Memory B cell (primary cell): ENCODE measurements around the gene GTPBP1.
A peak's percentile ranks its signal among the peaks of the same experiment; 100 is the strongest.

Experiments used
- ATAC-seq: fragments of 150-1000 bp; cut with Tn5 transposase; 2 replicates; pipeline ENCODE4 v1.10.0; 2021; ENCODE audit warnings: low read depth, mild to moderate bottlenecking, moderate library complexity
- DNase-seq, 2 donors: peaks; one replicate each; pipeline ENCODE4 v3.0.0; 2022; ENCODE audit warnings: low spot score in 2 of 2
- H3K27ac Mint-ChIP-seq: one replicate; pipeline ENCODE4 v1.8.0; 2022; ENCODE audit warnings: mild to moderate bottlenecking, moderate library complexity, mixed read lengths
- H3K27me3 Mint-ChIP-seq: one replicate; pipeline ENCODE4 v1.8.0; 2022; ENCODE audit warnings: mixed read lengths
- H3K36me3 Mint-ChIP-seq: one replicate; pipeline ENCODE4 v1.8.0; 2022; ENCODE audit warnings: mild to moderate bottlenecking, mixed read lengths
- H3K4me1 Mint-ChIP-seq: one replicate; pipeline ENCODE4 v1.8.0; 2022; ENCODE audit warnings: mixed read lengths
- H3K4me3 Mint-ChIP-seq: one replicate; pipeline ENCODE4 v1.8.0; 2022; ENCODE audit warnings: mild to moderate bottlenecking, moderate library complexity, mixed read lengths
- H3K9me3 Mint-ChIP-seq: one replicate; pipeline ENCODE4 v1.8.0; 2022; ENCODE audit warnings: mixed read lengths

Gene GTPBP1

GRCh38 chr22:38748487-38749136 is 42.9 kb downstream of the GTPBP1 start:
- peaks cover 22% of the 10 kb centered on the region for H3K36me3 Mint-ChIP-seq
- ATAC-seq (no peak), DNase-seq (no peak)
- no peaks in the 10 kb centered on the region for H3K27me3 Mint-ChIP-seq
- no peaks in the 10 kb centered on the region for H3K9me3 Mint-ChIP-seq
- H3K27ac Mint-ChIP-seq, result peak overlapping the region; percentile 45
- H3K4me1 Mint-ChIP-seq, result peaks cover 20% of the 10 kb centered on the region
- no peak overlapping the region for H3K4me3 Mint-ChIP-seq

- no peaks in the 10 kb centered on the region for H3K9me3 Mint-ChIP-seq
- DNase-seq, result no peak
- no peak for ATAC-seq
- H3K27ac Mint-ChIP-seq, result peak overlapping the region; percentile 45
- no peaks in the 10 kb centered on the region for H3K27me3 Mint-ChIP-seq
- peaks cover 24% of the 10 kb centered on the region for H3K36me3 Mint-ChIP-seq
- peaks cover 26% of the 10 kb centered on the region for H3K4me1 Mint-ChIP-seq
- H3K4me3 Mint-ChIP-seq, result peak overlapping the region; percentile 5
These were observed 44.4 kb downstream of the GTPBP1 start for GRCh38 chr22:38750104-38750503.

GRCh38 chr22:38750638-38751037 is 44.9 kb downstream of the GTPBP1 start:
- DNase-seq (no peak), ATAC-seq (no peak)
- Mint-ChIP-seq H3K9me3 (no peaks in the 10 kb centered on the region), H3K4me1 (peaks cover 26% of the 10 kb centered on the region), H3K27ac (peak overlapping the region; percentile 88), H3K27me3 (no peaks in the 10 kb centered on the region), H3K4me3 (no peak overlapping the region), H3K36me3 (peaks cover 25% of the 10 kb centered on the region)

- DNase-seq (no peak), ATAC-seq (no peak)
- peaks cover 25% of the 10 kb centered on the region for H3K36me3 Mint-ChIP-seq
- no peaks in the 10 kb centered on the region for H3K9me3 Mint-ChIP-seq
- H3K4me1 Mint-ChIP-seq, result peaks cover 26% of the 10 kb centered on the region
- peak overlapping the region; percentile 86 for H3K4me3 Mint-ChIP-seq
- peak overlapping the region; percentile 88 for H3K27ac Mint-ChIP-seq
- no peaks in the 10 kb centered on the region for H3K27me3 Mint-ChIP-seq
These were observed 45.3 kb downstream of the GTPBP1 start for GRCh38 chr22:38751066-38751421.

- Mint-ChIP-seq H3K27me3 (no peaks in the 10 kb centered on the region), H3K27ac (peak overlapping the region; percentile 88), H3K36me3 (peaks cover 25% of the 10 kb centered on the region), H3K9me3 (no peaks in the 10 kb centered on the region), H3K4me3 (peak overlapping the region; percentile 86), H3K4me1 (peaks cover 29% of the 10 kb centered on the region)
- ATAC-seq (peak; percentile 67), DNase-seq (peak; percentile 59 to 73)
These were observed 45.9 kb downstream of the GTPBP1 start for GRCh38 chr22:38751422-38752346.

- Mint-ChIP-seq H3K27me3 (no peaks in the 10 kb centered on the region), H3K27ac (peak overlapping the region; percentile 76), H3K4me1 (peaks cover 47% of the 10 kb centered on the region), H3K9me3 (no peaks in the 10 kb centered on the region), H3K4me3 (peak overlapping the region; percentile 98), H3K36me3 (peaks cover 24% of the 10 kb centered on the region)
- no peak for ATAC-seq
- no peak for DNase-seq
These were observed 48.4 kb downstream of the GTPBP1 start for GRCh38 chr22:38753948-38754750.

GRCh38 chr22:38754751-38755154 is 49.0 kb downstream of the GTPBP1 start:
- H3K4me1 Mint-ChIP-seq, result peaks cover 52% of the 10 kb centered on the region
- peak overlapping the region; percentile 98 for H3K4me3 Mint-ChIP-seq
- peak overlapping the region; percentile 76 for H3K27ac Mint-ChIP-seq
- no peaks in the 10 kb centered on the region for H3K27me3 Mint-ChIP-seq
- DNase-seq, result no peak
- no peaks in the 10 kb centered on the region for H3K9me3 Mint-ChIP-seq
- H3K36me3 Mint-ChIP-seq, result peaks cover 19% of the 10 kb centered on the region
- ATAC-seq, result no peak

- H3K36me3 Mint-ChIP-seq, result peaks cover 17% of the 10 kb centered on the region
- peaks cover 51% of the 10 kb centered on the region for H3K4me1 Mint-ChIP-seq
- H3K4me3 Mint-ChIP-seq, result peak overlapping the region; percentile 98
- ATAC-seq (peak; percentile 7), DNase-seq (peak in 1 of 2 donors; percentile 60)
- H3K9me3 Mint-ChIP-seq, result no peaks in the 10 kb centered on the region
- H3K27me3 Mint-ChIP-seq, result no peaks in the 10 kb centered on the region
- H3K27ac Mint-ChIP-seq, result peak overlapping the region; percentile 76
These were observed 49.6 kb downstream of the GTPBP1 start for GRCh38 chr22:38755155-38755910.

GRCh38 chr22:38755911-38756532 is 50.3 kb downstream of the GTPBP1 start, which contains the start of gene SUN2:
Gene SUN2 (minus strand): TSS chr22:38755998. CDS start chr22:38752628, 3,370 bp downstream.
- Mint-ChIP-seq H3K4me1 (peaks cover 53% of the 10 kb centered on the region), H3K4me3 (peak within 1 kb of the TSS; percentile 98), H3K36me3 (peaks cover 16% of the 10 kb centered on the region), H3K27ac (peak within 1 kb of the TSS; percentile 76), H3K9me3 (no peaks in the 10 kb centered on the region), H3K27me3 (no peaks in the 10 kb centered on the region)
- DNase-seq (peak; percentile 85 to 92), ATAC-seq (peak; percentile 76)

GRCh38 chr22:38756711-38757463 is 51.1 kb downstream of the GTPBP1 start:
- Mint-ChIP-seq H3K9me3 (no peaks in the 10 kb centered on the region), H3K4me1 (peaks cover 48% of the 10 kb centered on the region), H3K4me3 (peak overlapping the region; percentile 92), H3K27me3 (no peaks in the 10 kb centered on the region), H3K36me3 (peaks cover 10% of the 10 kb centered on the region), H3K27ac (peak overlapping the region; percentile 71)
- DNase-seq (no peak), ATAC-seq (no peak)

- no peak overlapping the region for H3K4me3 Mint-ChIP-seq
- no peaks in the 10 kb centered on the region for H3K9me3 Mint-ChIP-seq
- H3K36me3 Mint-ChIP-seq, result peaks cover 7% of the 10 kb centered on the region
- H3K4me1 Mint-ChIP-seq, result peaks cover 43% of the 10 kb centered on the region
- ATAC-seq (no peak), DNase-seq (no peak)
- H3K27ac Mint-ChIP-seq, result peak overlapping the region; percentile 71
- H3K27me3 Mint-ChIP-seq, result no peaks in the 10 kb centered on the region
These were observed 51.7 kb downstream of the GTPBP1 start for GRCh38 chr22:38757464-38757757.

- Mint-ChIP-seq H3K27me3 (no peaks in the 10 kb centered on the region), H3K36me3 (peaks cover 3% of the 10 kb centered on the region), H3K9me3 (no peaks in the 10 kb centered on the region), H3K27ac (no peak overlapping the region), H3K4me1 (peaks cover 38% of the 10 kb centered on the region), H3K4me3 (peak overlapping the region; percentile 19)
- no peak for DNase-seq
- ATAC-seq, result no peak
These were observed 52.7 kb downstream of the GTPBP1 start for GRCh38 chr22:38758276-38758945.
